HEK293T (cell line): Measurements from ENCODE around the gene TTLL3.
"Not testable (repeated sequence)": the region's sequence is repeated elsewhere in the genome, so short reads cannot be mapped to it uniquely, and the experiment has no call there.

ENCODE experiments used
- FOXA1 ChIP-seq: fragments of 450-650 bp; IDR thresholded peaks from 2 replicates; pipeline ENCODE4 v1.6.1; 2016; ENCODE audit warnings: mild to moderate bottlenecking
- FOXK2 ChIP-seq: fragments of 450-650 bp; IDR thresholded peaks from 2 replicates; pipeline ENCODE4 v1.6.1; 2016; ENCODE audit warnings: mild to moderate bottlenecking
- HDGF ChIP-seq: fragments of 450-650 bp; IDR thresholded peaks from 2 replicates; pipeline ENCODE4 v1.6.1; 2017; ENCODE audit warnings: antibody characterized with exemption, borderline replicate concordance
- L3MBTL2 ChIP-seq: fragments of 450-650 bp; conservative IDR thresholded peaks from 2 replicates; pipeline ENCODE4 v1.6.1; 2016; ENCODE audit warnings: mild to moderate bottlenecking
- SP1 ChIP-seq: fragments of 450-650 bp; IDR thresholded peaks from 2 replicates; pipeline ENCODE4 v1.6.1; 2017
- TARDBP ChIP-seq: fragments of 450-650 bp; IDR thresholded peaks from 2 replicates; pipeline ENCODE4 v1.6.1; 2016
- ZNF384 ChIP-seq: fragments of 450-650 bp; IDR thresholded peaks from 2 replicates; pipeline ENCODE4 v1.6.1; 2016

DNA sequence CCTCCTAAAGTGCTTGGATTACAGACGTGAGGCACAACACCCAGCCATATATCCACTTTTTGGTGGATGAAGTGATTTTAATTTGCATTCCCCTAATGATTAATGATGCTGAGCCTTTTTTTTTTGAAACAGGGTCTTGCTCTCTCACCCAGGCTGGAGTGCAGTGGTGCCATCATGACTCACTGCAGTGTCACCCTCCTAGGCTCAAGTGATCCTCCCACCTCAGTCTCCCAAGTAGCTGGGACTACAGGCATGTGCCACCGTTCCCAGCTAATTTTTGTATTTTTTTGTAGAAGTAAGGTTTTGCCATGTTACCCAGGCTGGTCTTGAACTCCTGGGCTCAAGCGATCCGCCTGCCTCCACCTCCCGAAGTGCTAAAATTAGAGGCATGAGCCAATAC, 62.0 kb downstream of the TTLL3 start:
- not testable (repeated sequence) for TF ChIP-seq TARDBP, HDGF, SP1, ZNF384, FOXK2, L3MBTL2, FOXA1
